Stimulated activated CD4-positive, alpha-beta T cell treated with anti-CD3 and anti-CD28 coated beads, Interleukin-15, amount 100 ng/mL, for 1 hour (primary cell): ENCODE measurements around the gene MDK.

Experiments used
- DNase-seq, 2 donors: peaks; one replicate each; pipeline ENCODE4 v3.0.0-alpha.2; 2020; ENCODE audit warnings: low read depth in 1 of 2, low spot score in 1 of 2

The MDK gene

DNA sequence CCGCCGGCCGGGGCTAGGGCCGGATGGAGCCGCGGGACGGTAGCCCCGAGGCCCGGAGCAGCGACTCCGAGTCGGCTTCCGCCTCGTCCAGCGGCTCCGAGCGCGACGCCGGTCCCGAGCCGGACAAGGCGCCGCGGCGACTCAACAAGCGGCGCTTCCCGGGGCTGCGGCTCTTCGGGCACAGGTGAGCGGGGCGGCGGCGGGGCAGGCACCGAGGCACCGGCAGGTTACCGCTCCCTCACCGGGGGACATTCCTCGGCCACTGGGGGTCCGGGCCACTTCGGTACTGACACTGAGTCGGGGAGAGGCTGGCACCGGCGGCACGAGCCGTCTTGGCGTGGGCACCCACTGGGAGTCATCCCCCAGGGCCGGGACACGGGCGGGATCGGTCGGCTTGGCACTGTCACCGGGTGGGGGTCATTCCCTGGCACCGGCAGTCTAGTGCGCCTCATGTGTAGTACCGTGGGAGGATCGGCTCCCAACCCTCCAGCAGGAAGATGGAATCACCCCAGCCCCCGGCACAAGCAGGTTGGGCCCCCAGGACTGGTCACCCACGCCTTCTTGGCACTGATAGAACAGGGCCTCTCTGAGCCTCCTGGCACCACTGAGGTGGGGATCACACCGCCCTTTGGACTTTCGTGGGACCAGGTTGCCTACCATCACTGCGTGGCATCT lies 33.7 kb upstream of the MDK start:
- no peak for DNase-seq

DNA sequence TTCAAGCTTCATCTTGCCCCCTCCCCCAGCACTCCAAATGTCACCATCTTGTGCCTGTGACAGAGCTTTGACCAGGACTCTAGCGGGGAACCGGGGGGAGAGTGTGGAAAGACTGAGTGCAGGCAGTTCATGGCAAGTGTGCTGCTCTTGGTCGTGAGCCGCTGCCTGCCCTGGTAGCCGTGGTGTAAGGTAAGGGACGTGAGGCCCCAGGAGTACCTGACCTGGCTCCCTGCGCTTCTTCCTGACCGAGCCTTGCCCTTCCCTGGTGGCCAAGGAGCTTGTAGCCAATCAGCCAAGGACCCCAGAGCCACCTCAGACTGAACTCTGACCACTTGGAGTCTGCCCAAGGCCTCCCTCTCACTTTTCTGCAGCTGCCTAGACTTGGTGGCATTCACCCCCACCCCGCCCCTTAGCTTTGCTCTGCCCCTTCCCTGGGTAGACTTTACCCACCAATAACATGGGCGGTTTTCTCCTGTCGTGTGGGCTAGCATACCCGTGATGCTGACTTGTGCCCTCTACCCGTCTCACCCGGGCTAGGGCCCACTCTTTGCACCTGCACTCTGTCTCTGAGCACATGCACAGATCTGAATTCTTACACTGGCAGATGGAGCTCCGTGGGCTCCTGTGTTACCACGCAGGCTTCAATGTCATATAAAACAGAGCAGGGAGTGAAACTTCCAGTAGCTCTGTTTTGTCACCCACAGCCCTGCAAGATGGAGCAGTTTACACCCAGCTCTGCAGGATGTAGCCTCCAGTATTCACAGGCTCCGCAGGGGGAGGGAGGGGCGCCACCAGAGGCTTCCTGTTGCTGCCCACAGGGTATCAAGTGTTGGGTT lies 32.7 kb upstream of the MDK start:
- DNase-seq, result peak in 1 of 2 donors; percentile 37

GRCh38 chr11:46350695-46351094 lies 30.8 kb upstream of the MDK start:
- no peak for DNase-seq

- DNase-seq, result no peak
These were observed 30.3 kb upstream of the MDK start for GRCh38 chr11:46351148-46351547.

- no peak for DNase-seq
These were observed 29.9 kb upstream of the MDK start for GRCh38 chr11:46351606-46352005.

DNA sequence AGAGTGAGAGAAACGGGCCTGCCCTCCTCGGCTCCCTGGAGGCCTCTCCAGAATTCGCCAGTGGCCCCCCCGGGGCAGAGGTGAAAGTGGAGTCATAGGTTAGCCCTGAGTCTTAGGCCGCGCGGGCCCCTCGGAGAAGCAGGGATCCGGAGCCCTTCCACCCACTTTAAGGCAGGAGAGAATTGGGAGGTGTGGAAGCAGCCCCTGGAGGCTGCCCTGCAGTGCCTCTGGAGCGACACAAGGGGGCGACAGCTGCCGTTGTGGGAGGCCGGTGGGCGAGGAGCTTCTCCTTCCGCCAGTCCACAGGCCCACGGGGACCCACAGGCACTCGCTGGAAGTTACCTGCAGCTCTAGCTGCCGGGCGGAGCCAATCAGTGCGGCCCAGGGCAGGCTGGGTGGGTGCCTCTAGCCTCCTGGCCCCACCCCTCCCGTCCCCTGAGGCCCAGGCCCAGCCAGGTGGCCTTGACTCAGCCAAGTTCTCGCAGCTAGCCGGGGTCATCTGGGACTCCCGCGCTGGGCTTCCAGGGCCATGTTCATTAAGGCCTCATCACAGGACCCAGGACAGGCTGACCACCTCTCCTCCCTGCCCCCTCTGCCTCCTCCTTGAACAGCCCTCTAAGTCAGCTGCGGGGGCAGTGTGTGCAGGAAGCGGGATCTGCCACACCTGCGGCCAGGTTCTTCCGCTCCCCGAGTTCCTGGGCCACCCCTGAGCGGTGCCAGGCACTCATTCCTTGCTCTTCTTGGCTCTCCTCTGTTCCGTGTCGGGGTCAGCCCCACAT lies 29.2 kb upstream of the MDK start:
- peak; percentile 58 to 60 for DNase-seq

GRCh38 chr11:46353698-46354097 lies 27.8 kb upstream of the MDK start:
- DNase-seq, result no peak

DNA sequence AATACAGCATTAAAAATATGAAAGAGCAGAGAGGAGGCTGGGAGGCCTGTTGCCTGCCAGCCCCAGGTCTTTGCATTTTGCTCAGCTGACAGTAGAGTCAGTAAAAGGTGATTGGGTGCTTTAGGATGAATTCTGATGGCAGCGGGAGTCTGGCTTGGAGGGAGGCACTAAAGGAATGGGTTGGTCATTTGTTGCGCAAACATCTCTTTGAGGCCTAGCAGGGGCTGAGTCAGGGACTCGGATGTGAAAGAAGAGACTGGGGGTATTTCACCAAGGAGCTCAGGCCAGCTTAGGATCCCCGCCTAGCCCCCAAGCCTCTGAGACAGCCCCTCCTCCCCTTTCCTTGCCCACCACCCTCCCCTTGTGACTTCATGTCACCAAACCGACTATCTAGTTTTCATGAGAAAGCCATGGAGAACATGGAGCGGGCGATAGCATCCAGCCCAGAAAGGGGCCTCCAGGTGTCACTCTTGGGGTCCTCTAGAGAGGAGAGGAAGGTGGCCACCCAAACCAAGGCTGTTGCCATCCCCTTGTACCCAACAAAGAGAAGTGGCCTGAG lies 24.5 kb upstream of the MDK start:
- DNase-seq, result no peak

GRCh38 chr11:46357483-46357936 lies 24.0 kb upstream of the MDK start:
- no peak for DNase-seq

GRCh38 chr11:46359953-46360352 lies 21.5 kb upstream of the MDK start:
- no peak for DNase-seq

- DNase-seq, result no peak
These were observed 20.6 kb upstream of the MDK start for GRCh38 chr11:46360878-46361277.

- peak; percentile 34 to 49 for DNase-seq
These were observed 19.9 kb upstream of the MDK start for GRCh38 chr11:46361283-46362155.

- no peak for DNase-seq
These were observed 19.1 kb upstream of the MDK start for GRCh38 chr11:46362156-46363030.

GRCh38 chr11:46363031-46363407 lies 18.4 kb upstream of the MDK start:
- no peak for DNase-seq

DNA sequence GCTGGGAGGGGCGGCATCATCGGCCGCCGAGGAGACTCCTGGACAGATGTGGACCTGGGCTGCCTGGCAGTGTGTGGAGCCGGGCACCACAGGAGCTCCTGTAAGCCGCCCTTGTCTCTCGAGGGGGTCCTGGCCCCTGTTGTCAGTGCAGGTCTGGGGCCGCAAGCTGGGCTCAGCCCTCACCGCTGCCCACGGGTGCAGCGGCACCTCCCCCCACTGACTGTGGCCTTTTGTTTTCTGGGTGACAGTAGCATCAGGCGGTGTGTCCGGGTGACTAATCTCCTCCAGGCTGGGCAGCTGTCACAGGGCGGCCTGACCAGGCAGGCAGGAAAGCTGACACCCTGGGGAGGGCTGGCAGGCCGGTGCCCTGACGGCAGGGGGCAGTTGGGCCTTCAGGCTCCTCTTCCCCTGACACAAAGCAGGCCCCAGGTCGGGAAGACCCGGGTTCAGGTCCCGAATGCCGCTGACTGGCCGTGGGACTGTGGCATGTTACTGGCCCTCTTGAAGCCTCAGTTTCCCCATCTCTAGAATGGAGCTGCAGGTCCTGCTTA lies 17.9 kb upstream of the MDK start:
- no peak for DNase-seq

- DNase-seq, result no peak
These were observed 17.4 kb upstream of the MDK start for GRCh38 chr11:46364056-46364455.

GRCh38 chr11:46364791-46365190 lies 16.7 kb upstream of the MDK start:
- DNase-seq, result no peak

DNA sequence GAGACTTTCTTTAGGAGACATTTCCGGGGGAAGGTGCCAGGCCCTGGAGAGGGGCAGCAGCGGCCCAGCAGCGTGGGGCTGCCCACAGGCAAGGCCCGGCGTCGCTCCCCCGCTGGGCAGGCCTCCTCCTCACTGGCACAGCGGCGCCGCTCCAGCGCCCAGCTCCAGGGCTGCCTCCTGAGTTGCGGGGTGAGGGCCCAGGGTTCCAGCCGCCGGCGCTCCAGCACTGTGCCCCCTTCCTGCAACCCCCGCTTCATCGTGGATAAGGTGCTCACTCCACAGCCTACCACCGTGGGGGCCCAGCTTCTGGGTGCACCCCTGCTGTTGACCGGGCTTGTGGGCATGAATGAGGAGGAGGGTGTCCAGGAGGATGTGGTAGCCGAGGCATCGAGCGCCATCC lies 15.2 kb upstream of the MDK start:
- no peak for DNase-seq

DNA sequence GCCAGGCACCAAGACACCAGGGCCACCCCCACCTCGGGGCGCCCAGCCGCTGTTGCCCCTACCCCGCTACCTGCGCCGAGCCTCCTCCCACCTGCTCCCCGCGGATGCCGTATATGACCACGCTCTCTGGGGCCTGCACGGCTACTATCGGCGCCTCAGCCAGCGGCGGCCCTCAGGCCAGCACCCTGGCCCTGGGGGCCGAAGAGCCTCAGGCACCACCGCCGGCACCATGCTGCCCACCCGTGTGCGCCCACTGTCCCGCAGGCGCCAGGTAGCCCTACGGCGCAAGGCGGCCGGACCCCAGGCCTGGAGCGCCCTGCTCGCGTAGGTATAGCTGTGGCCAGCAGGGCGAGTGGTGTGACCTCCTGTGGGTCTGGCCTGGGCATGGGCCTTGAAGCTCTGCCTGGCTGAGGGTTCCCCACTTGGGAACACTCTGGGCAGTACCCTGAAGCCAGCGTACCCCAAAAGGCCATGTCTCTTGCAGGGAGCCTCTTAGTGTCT lies 14.8 kb upstream of the MDK start:
- no peak for DNase-seq
